B cell (primary cell): ENCODE data around the gene MROH8. TPM values are rescaled to one million over a fixed set of nuclear protein-coding genes. Genes with fewer than 3 reads are reported as not detected.

Experiments
- ATAC-seq: fragments of 200-7000 bp; cut with Tn5 transposase; one replicate; pipeline ENCODE4 v1.10.0; 2021; ENCODE audit warnings: low read depth, mild to moderate bottlenecking, moderate number of reproducible peaks, moderate library complexity
- CTCF ChIA-PET: fragments of 350-600 bp; sonication (Branson Sonifier 250); formaldehyde crosslinking; loops from one replicate; lab custom pipeline; 2021; ENCODE audit warnings: antibody characterized with exemption, inconsistent platforms; lab: Charles Lee
- POLR2A ChIA-PET: fragments of 350-600 bp; sonication (Branson Sonifier 250); formaldehyde crosslinking; loops from one replicate; lab custom pipeline; 2021; ENCODE audit warnings: antibody characterized with exemption; lab: Charles Lee
- DNase-seq: peaks from one replicate; pipeline ENCODE4 v3.0.0; 2013
- H2AFZ ChIP-seq: 2 replicates; pipeline ENCODE4 v1.6.1; 2012; ENCODE audit warnings: mild to moderate bottlenecking, low read depth, low read length; ENCODE audit not compliant: insufficient read depth, poor library complexity, severe bottlenecking
- H3K27ac ChIP-seq, 2 donors: 1 replicate in 1 of 2; 2 replicates in 1 of 2; pipeline ENCODE4 v1.5.1; 2012 to 2013; ENCODE audit warnings: low read length in 2 of 2, mild to moderate bottlenecking in 2 of 2, moderate library complexity in 1 of 2
- H3K27me3 ChIP-seq, 4 experiments: fragments of 200-600 bp in 1 of 4; sonication (generic) in 1 of 4; replicated peaks in 1 of 4; 1 replicate in 2 of 4; 2 replicates in 2 of 4; pipeline versions ENCODE4 v1.6.1 to v1.7.0; 2013 to 2016; ENCODE audit warnings: low read length in 3 of 4, mild to moderate bottlenecking in 2 of 4, mixed read lengths in 1 of 4, moderate library complexity in 1 of 4; ENCODE audit not compliant: insufficient read depth in 4 of 4, control insufficient read depth in 3 of 4; ENCODE audit errors: control extremely low read depth in 1 of 4
- H3K36me3 ChIP-seq, 2 experiments: replicated peaks in 1 of 2; 1 replicate in 1 of 2; 2 replicates in 1 of 2; pipeline versions ENCODE4 v1.6.1 to v1.7.1; 2013; ENCODE audit warnings: low read length in 1 of 2; ENCODE audit not compliant: insufficient read depth in 2 of 2, control insufficient read depth in 1 of 2; ENCODE audit errors: control extremely low read depth in 1 of 2, extremely low read depth in 1 of 2
- H3K4me1 ChIP-seq, 2 donors: fragments of 200-600 bp in 1 of 2; sonication (generic) in 1 of 2; 1 replicate in 1 of 2; 2 replicates in 1 of 2; pipeline versions ENCODE4 v1.5.1 to v1.6.1; 2013 to 2017; ENCODE audit warnings: low read length in 2 of 2; ENCODE audit not compliant: control insufficient read depth in 2 of 2, insufficient read depth in 2 of 2
- H3K4me2 ChIP-seq: replicated peaks from 2 replicates; pipeline ENCODE3; 2012; ENCODE audit warnings: mild to moderate bottlenecking, low read depth, low read length; ENCODE audit not compliant: poor library complexity, severe bottlenecking
- H3K4me3 ChIP-seq, 5 experiments: fragments of 200-600 bp in 1 of 5; sonication (generic) in 1 of 5; 1 replicate in 3 of 5; 2 replicates in 2 of 5; pipeline versions ENCODE4 v1.5.1 to v1.7.0; 2011 to 2016; ENCODE audit warnings: low read length in 4 of 5, mild to moderate bottlenecking in 4 of 5, low read depth in 2 of 5, control low read depth in 1 of 5, moderate library complexity in 1 of 5; ENCODE audit not compliant: insufficient read depth in 1 of 5; ENCODE audit errors: control extremely low read depth in 1 of 5, extremely low read depth in 1 of 5
- H3K79me2 ChIP-seq: fragments of 200-600 bp; sonication (generic); one replicate; pipeline ENCODE4 v1.6.0; 2016; ENCODE audit warnings: low read length; ENCODE audit not compliant: control insufficient read depth, insufficient read depth
- H3K9ac ChIP-seq: fragments of 200-600 bp; sonication (generic); 2 replicates; pipeline ENCODE4 v1.6.1; 2017; ENCODE audit warnings: mild to moderate bottlenecking, low read length, moderate library complexity
- H3K9me3 ChIP-seq, 3 donors: one replicate each; pipeline versions ENCODE4 v1.6.1 to v1.7.1; 2013; ENCODE audit warnings: low read length in 2 of 3; ENCODE audit not compliant: control insufficient read depth in 2 of 3, insufficient read depth in 1 of 3; ENCODE audit errors: control extremely low read depth in 1 of 3
- H4K20me1 ChIP-seq: 2 replicates; pipeline ENCODE4 v1.6.0; 2012; ENCODE audit warnings: mild to moderate bottlenecking, low read length; ENCODE audit not compliant: insufficient read depth, control insufficient read depth, poor library complexity, severe bottlenecking
- H3K27ac Mint-ChIP-seq: one replicate; pipeline ENCODE4 v1.8.0; 2021; ENCODE audit warnings: mixed read lengths
- H3K27me3 Mint-ChIP-seq: one replicate; pipeline ENCODE4 v1.8.0; 2021; ENCODE audit warnings: mixed read lengths
- H3K4me1 Mint-ChIP-seq: one replicate; pipeline ENCODE4 v1.8.0; 2021; ENCODE audit warnings: mixed read lengths
- H3K4me3 Mint-ChIP-seq: one replicate; pipeline ENCODE4 v1.8.0; 2021; ENCODE audit warnings: mixed read lengths
- H3K9me3 Mint-ChIP-seq: one replicate; pipeline ENCODE4 v1.8.0; 2022; ENCODE audit warnings: mixed read lengths; ENCODE audit not compliant: insufficient read depth
- EZH2 ChIP-seq: IDR thresholded peaks from 2 replicates; pipeline ENCODE4 v1.6.1; 2012; ENCODE audit warnings: borderline replicate concordance, low read depth, mild to moderate bottlenecking, moderate library complexity, low read length; ENCODE audit not compliant: insufficient read depth, poor library complexity, severe bottlenecking
- WGBS: methylation state at CpG from one replicate; pipeline ENCODE4 v1.1.5; 2013; ENCODE audit warnings: missing lambda C conversion rate; ENCODE audit not compliant: insufficient coverage; 5-methylcytosine and 5-hydroxymethylcytosine counted together
- intact Hi-C: fragments of 100-400 bp; cut with micrococcal nuclease; formaldehyde crosslinking; loops from one replicate; pipeline ENCODE4 v1.10.0; 2022
- polyA plus RNA-seq: library from polyadenylated mRNA; depleted of rRNA; stranded (reverse); fragments of >200 nt; gene quantifications from 2 replicates; pipeline ENCODE4 v1.2.3, GENCODE V29; 2012
- total RNA-seq, 2 donors: library from RNA; stranded (reverse); fragments of 120-200 nt in 1 of 2; gene quantifications; 1 replicate in 1 of 2; 2 replicates in 1 of 2; pipeline versions ENCODE4 v1.2.3 to v1.2.4, GENCODE V29; 2013 to 2022
- TF ChIP-seq, protein P1 (sequence below): fragments of 200-600 bp; IDR thresholded peaks from one replicate; pipeline ENCODE4 v1.8.0; 2022; ENCODE audit warnings: antibody characterized with exemption, mild to moderate bottlenecking

The MROH8 gene
- total and polyA plus RNA-seq, 2 donors (not counting 1 experiment from before 2014, with no cell fraction given): 3.8 to 4.6 TPM

DNA sequence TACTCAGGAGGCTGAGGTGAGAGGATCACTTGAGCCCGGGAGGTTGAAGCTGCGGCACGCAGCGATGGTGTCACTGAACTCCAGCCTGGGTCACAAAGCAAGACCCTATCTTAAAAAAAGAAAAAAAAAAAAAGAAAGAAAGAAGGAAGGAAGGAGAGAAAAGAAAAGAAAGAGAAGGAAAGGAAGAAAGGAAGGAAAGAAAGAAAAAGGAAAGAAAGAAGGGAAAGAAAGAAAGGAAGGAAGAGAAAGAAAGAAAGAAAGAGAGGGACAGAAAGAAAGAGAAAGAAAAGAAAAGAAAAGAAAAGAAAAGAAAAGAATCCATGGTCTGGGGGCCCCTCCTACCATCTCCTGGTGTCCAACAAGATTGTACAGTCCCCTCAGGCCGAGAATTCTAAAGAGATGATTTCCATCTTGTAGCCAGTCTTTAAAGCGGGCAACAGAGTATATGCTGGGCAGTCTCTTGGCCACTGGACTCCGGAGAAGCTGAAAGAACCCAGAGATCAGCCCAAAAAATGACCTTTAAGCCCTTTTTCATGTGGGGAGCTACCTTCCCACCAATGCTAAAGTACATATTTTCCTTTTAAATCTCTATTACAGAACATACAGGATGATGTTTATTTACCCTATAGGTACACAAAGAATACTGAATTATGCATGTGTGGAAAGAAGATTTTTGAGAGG, 59.9 kb downstream of the MROH8 start:
- intact Hi-C loops: no loop called here
- TF ChIP-seq, protein P1, sequence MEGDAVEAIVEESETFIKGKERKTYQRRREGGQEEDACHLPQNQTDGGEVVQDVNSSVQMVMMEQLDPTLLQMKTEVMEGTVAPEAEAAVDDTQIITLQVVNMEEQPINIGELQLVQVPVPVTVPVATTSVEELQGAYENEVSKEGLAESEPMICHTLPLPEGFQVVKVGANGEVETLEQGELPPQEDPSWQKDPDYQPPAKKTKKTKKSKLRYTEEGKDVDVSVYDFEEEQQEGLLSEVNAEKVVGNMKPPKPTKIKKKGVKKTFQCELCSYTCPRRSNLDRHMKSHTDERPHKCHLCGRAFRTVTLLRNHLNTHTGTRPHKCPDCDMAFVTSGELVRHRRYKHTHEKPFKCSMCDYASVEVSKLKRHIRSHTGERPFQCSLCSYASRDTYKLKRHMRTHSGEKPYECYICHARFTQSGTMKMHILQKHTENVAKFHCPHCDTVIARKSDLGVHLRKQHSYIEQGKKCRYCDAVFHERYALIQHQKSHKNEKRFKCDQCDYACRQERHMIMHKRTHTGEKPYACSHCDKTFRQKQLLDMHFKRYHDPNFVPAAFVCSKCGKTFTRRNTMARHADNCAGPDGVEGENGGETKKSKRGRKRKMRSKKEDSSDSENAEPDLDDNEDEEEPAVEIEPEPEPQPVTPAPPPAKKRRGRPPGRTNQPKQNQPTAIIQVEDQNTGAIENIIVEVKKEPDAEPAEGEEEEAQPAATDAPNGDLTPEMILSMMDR: no peak
- TF ChIP-seq EZH2: no peak
- 100% methylated on average over 1 of the region's 7 CpGs for WGBS

DNA sequence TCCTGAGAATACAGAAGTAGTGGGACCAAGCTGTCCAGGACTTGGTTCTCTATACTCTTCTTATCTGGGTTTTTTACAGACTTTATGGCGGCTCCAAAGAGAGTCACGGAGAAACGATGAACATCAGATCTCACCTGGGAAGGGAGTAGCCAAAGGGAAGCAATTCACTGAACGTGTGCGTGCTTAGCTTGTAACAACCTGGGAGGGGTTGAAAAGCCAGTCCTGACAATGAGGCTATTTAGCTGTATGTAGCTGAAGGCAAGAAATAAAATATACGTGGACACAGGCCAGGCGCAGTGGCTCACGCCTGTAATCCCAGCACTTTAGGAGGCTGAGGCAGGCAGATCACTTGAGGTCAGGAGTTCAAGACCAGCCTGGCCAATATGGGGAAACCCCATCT, 65.3 kb downstream of the MROH8 start:
- Histone ChIP-seq H3K9ac (no peak overlapping the region), H3K27me3 (no peaks in the 10 kb centered on the region), H3K27ac (no peak overlapping the region), H3K4me2 (no peak overlapping the region), H3K9me3 (no peaks in the 10 kb centered on the region), H3K79me2 (no peaks in the 10 kb centered on the region), H2AFZ (no peak overlapping the region), H3K4me3 (no peak overlapping the region), H4K20me1 (no peaks in the 10 kb centered on the region), H3K36me3 (no peaks in the 10 kb centered on the region), H3K4me1 (no peaks in the 10 kb centered on the region)
- no peaks in the 10 kb centered on the region for H3K4me1 Mint-ChIP-seq
- WGBS: 98% methylated on average over 7 of the region's 8 CpGs
- H3K27me3 Mint-ChIP-seq: no peaks in the 10 kb centered on the region
- ChIA-PET CTCF (no interaction called here), POLR2A (no interaction called here)
- TF ChIP-seq EZH2: no peak
- TF ChIP-seq, protein P1: no peak
- intact Hi-C loops: no loop called here
- H3K27ac Mint-ChIP-seq: no peak overlapping the region
- no peak overlapping the region for H3K4me3 Mint-ChIP-seq
- no peak for ATAC-seq
- DNase-seq: no peak
- H3K9me3 Mint-ChIP-seq: no peaks in the 10 kb centered on the region

More for the DNA sequence above, 59.9 kb downstream of the MROH8 start:
- Histone ChIP-seq H3K79me2 (no peaks in the 10 kb centered on the region), H4K20me1 (no peaks in the 10 kb centered on the region), H3K4me3 (no peak overlapping the region), H3K4me2 (no peak overlapping the region), H3K27ac (no peak overlapping the region), H3K9me3 (no peaks in the 10 kb centered on the region), H3K4me1 (no peaks in the 10 kb centered on the region), H2AFZ (no peak overlapping the region), H3K9ac (no peak overlapping the region), H3K36me3 (no peaks in the 10 kb centered on the region), H3K27me3 (no peaks in the 10 kb centered on the region)
- no peak overlapping the region for H3K27ac Mint-ChIP-seq
- ATAC-seq: no peak
- POLR2A ChIA-PET: no interaction called here
- no peaks in the 10 kb centered on the region for H3K9me3 Mint-ChIP-seq
- DNase-seq: no peak
- CTCF ChIA-PET: no interaction called here
- H3K27me3 Mint-ChIP-seq: no peaks in the 10 kb centered on the region
- no peak overlapping the region for H3K4me3 Mint-ChIP-seq
- peaks cover 3% of the 10 kb centered on the region for H3K4me1 Mint-ChIP-seq
